ENCODE data around the gene ARPC5. TPM values are rescaled to one million over a fixed set of nuclear protein-coding genes. Genes with fewer than 3 reads are reported as not detected.

Gene ARPC5
- total and polyA plus RNA-seq, 4 donors, result 165 to 266 (median 188) TPM

- ATAC-seq (ENCODE audit: insufficient read depth, low FRiP score), result no peak
- Histone ChIP-seq H3K27ac (ENCODE audit: low read depth in 1 of 2, low read length in 1 of 2) (peak overlapping the region in 1 of 2 donors; percentile 27), H3K4me3 (no peak overlapping the region), H3K9me3 (ENCODE audit: control insufficient read depth in 4 of 4, insufficient read depth in 3 of 4, low read length in 3 of 4) (no peaks in the 10 kb centered on the region), H3K9ac (ENCODE audit: insufficient read depth in 1 of 2, low read length in 2 of 2) (no peak overlapping the region), H3K36me3 (ENCODE audit: control insufficient read depth in 4 of 4, insufficient read depth in 4 of 4, low read length in 4 of 4) (no peaks in the 10 kb centered on the region), H3K4me1 (ENCODE audit: control insufficient read depth in 5 of 5, insufficient read depth in 5 of 5, low read length in 5 of 5) (peaks cover 0 to 8% (median 5%) of the 10 kb centered on the region in 5 donors), H3K27me3 (ENCODE audit: control insufficient read depth in 3 of 3, insufficient read depth in 3 of 3, low read length in 2 of 3) (no peaks in the 10 kb centered on the region)
- no peak for DNase-seq
- TF ChIP-seq CTCF (IDR thresholded peaks at IDR 0.05; ENCODE audit: control extremely low read depth, extremely low read depth), result no peak
- 67 to 86% methylated on average over 12 of the region's 12 CpGs for WGBS, 2 donors
Observed at GRCh38 chr1:183582021-183582713, 53.4 kb downstream of the ARPC5 start.

DNA sequence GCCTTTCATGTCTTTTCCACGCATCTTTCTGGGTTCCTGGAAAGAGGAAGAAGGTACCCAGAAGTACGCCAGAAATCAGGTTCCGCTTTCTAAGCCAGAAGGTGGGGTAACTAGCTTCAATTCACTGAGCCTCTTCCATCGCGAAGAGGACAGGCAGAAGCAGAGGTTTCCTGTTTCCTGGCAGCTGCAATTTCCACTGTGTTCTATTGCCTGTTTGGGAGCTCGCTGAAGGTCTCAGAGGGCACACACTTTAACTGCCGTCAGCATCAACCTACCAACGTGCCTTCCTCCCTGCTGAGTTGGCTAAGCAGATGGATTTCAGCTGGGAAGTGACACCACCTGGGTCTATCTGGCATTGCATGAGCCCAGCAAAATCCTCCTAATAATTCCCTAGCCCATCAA, 55.3 kb downstream of the ARPC5 start:
- Histone ChIP-seq H3K9me3 (ENCODE audit: control insufficient read depth in 4 of 4, insufficient read depth in 3 of 4, low read length in 3 of 4) (no peaks in the 10 kb centered on the region), H3K27me3 (ENCODE audit: control insufficient read depth in 3 of 3, insufficient read depth in 3 of 3, low read length in 2 of 3) (no peaks in the 10 kb centered on the region), H3K4me3 (no peak overlapping the region), H3K36me3 (ENCODE audit: control insufficient read depth in 4 of 4, insufficient read depth in 4 of 4, low read length in 4 of 4) (no peaks in the 10 kb centered on the region), H3K9ac (ENCODE audit: insufficient read depth in 1 of 2, low read length in 2 of 2) (no peak overlapping the region), H3K4me1 (ENCODE audit: control insufficient read depth in 5 of 5, insufficient read depth in 5 of 5, low read length in 5 of 5) (peaks cover 0 to 7% (median 5%) of the 10 kb centered on the region in 5 donors), H3K27ac (ENCODE audit: low read depth in 1 of 2, low read length in 1 of 2) (peak overlapping the region in 1 of 2 donors; percentile 32)
- TF ChIP-seq CTCF (IDR thresholded peaks at IDR 0.05; ENCODE audit: control extremely low read depth, extremely low read depth), result no peak
- WGBS, 2 donors, result 14 to 37% methylated on average over 8 of the region's 8 CpGs
- DNase-seq (peak; percentile 45 to 63 (median 57)), ATAC-seq (ENCODE audit: insufficient read depth, low FRiP score) (peak; percentile 14)

DNA sequence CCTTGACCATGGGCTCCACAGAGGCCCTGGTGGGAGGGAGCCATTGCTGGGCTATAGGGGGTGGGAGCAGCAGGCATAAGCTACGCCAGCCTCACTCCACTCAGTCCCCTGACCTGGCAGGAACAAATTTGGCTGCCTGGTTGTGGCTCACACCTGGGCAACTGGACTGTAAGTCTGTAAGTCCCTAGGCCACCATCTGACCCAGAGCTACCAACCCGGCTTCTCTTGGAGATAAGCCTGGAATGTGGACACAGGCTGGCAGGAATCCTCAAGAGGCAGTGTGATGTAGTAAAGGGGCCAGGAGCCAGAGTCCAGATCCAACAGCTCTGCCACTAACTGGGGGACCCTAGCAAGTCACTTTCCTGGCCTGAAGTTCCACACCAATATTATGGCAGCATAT, 56.7 kb downstream of the ARPC5 start:
- no peak for ATAC-seq (ENCODE audit: insufficient read depth, low FRiP score)
- Histone ChIP-seq H3K27ac (ENCODE audit: low read depth in 1 of 2, low read length in 1 of 2) (no peak overlapping the region), H3K36me3 (ENCODE audit: control insufficient read depth in 4 of 4, insufficient read depth in 4 of 4, low read length in 4 of 4) (no peaks in the 10 kb centered on the region), H3K9ac (ENCODE audit: insufficient read depth in 1 of 2, low read length in 2 of 2) (no peak overlapping the region), H3K4me1 (ENCODE audit: control insufficient read depth in 5 of 5, insufficient read depth in 5 of 5, low read length in 5 of 5) (peaks cover 0 to 6% (median 5%) of the 10 kb centered on the region in 5 donors), H3K9me3 (ENCODE audit: control insufficient read depth in 4 of 4, insufficient read depth in 3 of 4, low read length in 3 of 4) (no peaks in the 10 kb centered on the region), H3K4me3 (no peak overlapping the region), H3K27me3 (ENCODE audit: control insufficient read depth in 3 of 3, insufficient read depth in 3 of 3, low read length in 2 of 3) (no peaks in the 10 kb centered on the region)
- no peak for TF ChIP-seq CTCF (IDR thresholded peaks at IDR 0.05; ENCODE audit: control extremely low read depth, extremely low read depth)
- DNase-seq, result no peak
- WGBS, 2 donors, result 72 to 91% methylated on average over 2 of the region's 2 CpGs
